ENCODE results near the gene SEC24D.

DNA sequence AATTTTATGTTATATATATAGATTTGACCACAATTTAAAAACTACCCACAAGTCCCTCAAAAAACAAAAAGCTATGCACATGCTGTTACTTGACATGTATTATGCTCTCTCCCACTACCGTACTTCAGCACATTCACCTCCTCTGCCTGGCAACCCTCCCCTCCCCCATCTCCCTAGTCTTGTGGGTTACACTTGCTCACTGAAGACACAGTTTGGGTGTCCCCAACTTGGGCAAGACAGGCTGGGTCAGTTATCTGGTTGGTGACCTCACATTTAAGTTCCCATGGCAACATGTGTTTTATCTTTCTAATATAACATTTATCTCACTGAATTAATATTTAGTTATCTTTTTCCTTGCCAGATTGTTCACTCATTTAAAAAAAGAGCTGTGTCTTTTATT lies 32.7 kb downstream of the SEC24D start:
- TF ChIP-seq, protein P1, sequence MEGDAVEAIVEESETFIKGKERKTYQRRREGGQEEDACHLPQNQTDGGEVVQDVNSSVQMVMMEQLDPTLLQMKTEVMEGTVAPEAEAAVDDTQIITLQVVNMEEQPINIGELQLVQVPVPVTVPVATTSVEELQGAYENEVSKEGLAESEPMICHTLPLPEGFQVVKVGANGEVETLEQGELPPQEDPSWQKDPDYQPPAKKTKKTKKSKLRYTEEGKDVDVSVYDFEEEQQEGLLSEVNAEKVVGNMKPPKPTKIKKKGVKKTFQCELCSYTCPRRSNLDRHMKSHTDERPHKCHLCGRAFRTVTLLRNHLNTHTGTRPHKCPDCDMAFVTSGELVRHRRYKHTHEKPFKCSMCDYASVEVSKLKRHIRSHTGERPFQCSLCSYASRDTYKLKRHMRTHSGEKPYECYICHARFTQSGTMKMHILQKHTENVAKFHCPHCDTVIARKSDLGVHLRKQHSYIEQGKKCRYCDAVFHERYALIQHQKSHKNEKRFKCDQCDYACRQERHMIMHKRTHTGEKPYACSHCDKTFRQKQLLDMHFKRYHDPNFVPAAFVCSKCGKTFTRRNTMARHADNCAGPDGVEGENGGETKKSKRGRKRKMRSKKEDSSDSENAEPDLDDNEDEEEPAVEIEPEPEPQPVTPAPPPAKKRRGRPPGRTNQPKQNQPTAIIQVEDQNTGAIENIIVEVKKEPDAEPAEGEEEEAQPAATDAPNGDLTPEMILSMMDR (conservative IDR thresholded peaks at IDR 0.05; ENCODE audit: low read depth, low read length): no peak
- no peak for TF ChIP-seq EZH2 (IDR thresholded peaks at IDR 0.05; ENCODE audit: low read length, unreplicated experiment)

Measured in PC-3 (cell line).